GM12878 (cell line): Measurements from ENCODE around the gene ZNF467.

Experiments
- POLR2A ChIP-seq: IDR thresholded peaks from 2 replicates; pipeline ENCODE4 v1.6.1; 2011; ENCODE audit warnings: low read depth, mild to moderate bottlenecking, low read length
- TAF1 ChIP-seq: IDR thresholded peaks from 2 replicates; pipeline ENCODE4 v1.6.1; 2011; ENCODE audit warnings: mild to moderate bottlenecking, low read depth, low read length, borderline replicate concordance
- YY1 ChIP-seq: IDR thresholded peaks from 2 replicates; pipeline ENCODE4 v1.6.1; 2011; ENCODE audit warnings: low read depth, mild to moderate bottlenecking, low read length
- TF ChIP-seq, protein P1 (sequence below), 3 experiments: IDR thresholded peaks in 2 of 3; conservative IDR thresholded peaks in 1 of 3; 2 replicates each; pipeline ENCODE4 v1.5.1; 2011; ENCODE audit warnings: low read depth in 3 of 3, low read length in 3 of 3, mild to moderate bottlenecking in 3 of 3, control low read depth in 2 of 3, moderate library complexity in 2 of 3, inconsistent platforms in 1 of 3, mixed read lengths in 1 of 3; ENCODE audit not compliant: control insufficient read depth in 2 of 3, insufficient read depth in 1 of 3; ENCODE audit errors: extremely low read depth in 1 of 3

DNA sequence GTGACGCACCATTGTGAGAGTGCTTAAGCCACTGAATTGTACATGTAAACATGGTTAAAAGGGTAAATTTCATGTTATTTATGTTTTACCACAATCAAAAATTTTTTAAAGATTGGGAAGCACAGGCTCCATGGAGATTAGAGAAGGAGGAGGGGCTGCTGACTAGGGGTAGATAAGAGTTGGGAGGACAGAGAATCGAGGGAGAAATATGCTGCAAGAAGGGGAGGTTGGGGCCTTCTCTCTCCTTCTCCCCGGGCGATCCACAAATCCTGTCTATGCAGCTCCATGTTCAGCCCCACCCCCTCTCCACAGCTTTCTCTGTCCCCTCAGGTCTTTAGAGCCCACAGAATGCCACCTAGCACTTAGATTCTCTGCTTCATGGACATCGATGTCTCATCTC is 12.1 kb downstream of the ZNF467 start:
- TF ChIP-seq TAF1: no peak
- TF ChIP-seq YY1: no peak
- TF ChIP-seq, protein P1, sequence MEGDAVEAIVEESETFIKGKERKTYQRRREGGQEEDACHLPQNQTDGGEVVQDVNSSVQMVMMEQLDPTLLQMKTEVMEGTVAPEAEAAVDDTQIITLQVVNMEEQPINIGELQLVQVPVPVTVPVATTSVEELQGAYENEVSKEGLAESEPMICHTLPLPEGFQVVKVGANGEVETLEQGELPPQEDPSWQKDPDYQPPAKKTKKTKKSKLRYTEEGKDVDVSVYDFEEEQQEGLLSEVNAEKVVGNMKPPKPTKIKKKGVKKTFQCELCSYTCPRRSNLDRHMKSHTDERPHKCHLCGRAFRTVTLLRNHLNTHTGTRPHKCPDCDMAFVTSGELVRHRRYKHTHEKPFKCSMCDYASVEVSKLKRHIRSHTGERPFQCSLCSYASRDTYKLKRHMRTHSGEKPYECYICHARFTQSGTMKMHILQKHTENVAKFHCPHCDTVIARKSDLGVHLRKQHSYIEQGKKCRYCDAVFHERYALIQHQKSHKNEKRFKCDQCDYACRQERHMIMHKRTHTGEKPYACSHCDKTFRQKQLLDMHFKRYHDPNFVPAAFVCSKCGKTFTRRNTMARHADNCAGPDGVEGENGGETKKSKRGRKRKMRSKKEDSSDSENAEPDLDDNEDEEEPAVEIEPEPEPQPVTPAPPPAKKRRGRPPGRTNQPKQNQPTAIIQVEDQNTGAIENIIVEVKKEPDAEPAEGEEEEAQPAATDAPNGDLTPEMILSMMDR (IDR thresholded peaks at IDR 0.05 in 2 of 3, conservative IDR thresholded peaks at IDR 0.05 in 1 of 3; ENCODE audit: control insufficient read depth in 2 of 3, extremely low read depth in 1 of 3, insufficient read depth in 1 of 3, low read depth in 3 of 3, low read length in 3 of 3): no peak
- no peak for TF ChIP-seq POLR2A
